GM21737 (cell line): ENCODE data around the gene BCL7C.
A peak's percentile ranks its signal among the peaks of the same experiment; 100 is the strongest.
"Not testable (repeated sequence)": the region's sequence is repeated elsewhere in the genome, so short reads cannot be mapped to it uniquely, and the experiment has no call there.

Experiments used
- ATAC-seq: cut with Tn5 transposase; IDR thresholded peaks from one replicate; pipeline ENCODE4 v1.9.1; 2021; ENCODE audit warnings: mild to moderate bottlenecking, moderate library complexity; ENCODE audit not compliant: unreplicated experiment

BCL7C gene

GRCh38 chr16:30893744-30894539 lies at the start of gene BCL7C:
Gene BCL7C (minus strand): TSS chr16:30894077. CDS start chr16:30893944, 133 bp downstream.
- ATAC-seq: peak; percentile 66

GRCh38 chr16:30942426-30942806 lies 48.5 kb upstream of the BCL7C start:
- no peak for ATAC-seq

DNA sequence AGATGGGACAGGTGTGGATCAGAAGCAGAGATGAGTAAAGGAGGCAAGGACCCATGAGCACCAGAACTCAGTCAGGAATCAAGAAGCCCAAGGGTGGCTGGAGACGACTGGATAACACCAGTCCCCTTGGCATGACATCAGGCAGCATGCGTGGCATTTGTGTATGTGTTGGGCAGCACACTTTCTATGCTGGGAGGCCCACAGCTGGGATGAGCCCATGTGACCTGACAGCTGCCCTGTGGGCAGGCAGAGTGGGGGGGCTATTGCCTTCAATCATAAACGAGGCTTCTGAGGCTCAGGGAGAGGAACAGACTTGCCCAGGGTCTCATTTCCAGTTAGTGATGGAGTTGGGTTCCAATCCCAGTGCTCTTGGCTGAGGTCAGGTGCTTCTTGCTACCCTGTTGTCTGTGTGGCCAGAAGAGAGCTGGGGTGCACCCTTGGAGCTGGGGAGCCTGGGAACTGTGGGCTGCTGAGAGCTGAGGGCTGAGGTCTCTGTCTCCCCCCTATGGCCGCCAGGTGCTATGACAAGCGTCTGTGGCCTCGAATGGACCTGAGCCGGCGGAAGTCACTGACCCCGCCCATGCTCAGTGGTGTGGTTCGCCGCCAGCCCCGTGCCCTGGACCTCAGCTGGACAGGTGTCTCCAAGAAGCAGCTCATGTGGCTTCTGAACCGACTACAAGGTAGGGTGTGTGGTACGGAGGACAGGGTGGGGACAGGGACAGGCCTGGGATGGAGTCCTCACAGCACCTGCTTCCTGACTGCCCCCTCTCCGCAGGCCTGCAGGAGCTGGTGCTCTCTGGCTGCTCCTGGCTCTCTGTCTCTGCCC lies 47.9 kb upstream of the BCL7C start:
- ATAC-seq: peak; percentile 78

- ATAC-seq: not testable (repeated sequence)
These were observed 45.7 kb upstream of the BCL7C start for GRCh38 chr16:30939571-30939970.

GRCh38 chr16:30937692-30938091 lies 43.8 kb upstream of the BCL7C start:
- ATAC-seq: no peak

GRCh38 chr16:30934827-30935557 lies 41.1 kb upstream of the BCL7C start:
- ATAC-seq: no peak

- no peak for ATAC-seq
These were observed 37.3 kb upstream of the BCL7C start for GRCh38 chr16:30931068-30931650.

- no peak for ATAC-seq
These were observed 36.3 kb upstream of the BCL7C start for GRCh38 chr16:30930160-30930571.

DNA sequence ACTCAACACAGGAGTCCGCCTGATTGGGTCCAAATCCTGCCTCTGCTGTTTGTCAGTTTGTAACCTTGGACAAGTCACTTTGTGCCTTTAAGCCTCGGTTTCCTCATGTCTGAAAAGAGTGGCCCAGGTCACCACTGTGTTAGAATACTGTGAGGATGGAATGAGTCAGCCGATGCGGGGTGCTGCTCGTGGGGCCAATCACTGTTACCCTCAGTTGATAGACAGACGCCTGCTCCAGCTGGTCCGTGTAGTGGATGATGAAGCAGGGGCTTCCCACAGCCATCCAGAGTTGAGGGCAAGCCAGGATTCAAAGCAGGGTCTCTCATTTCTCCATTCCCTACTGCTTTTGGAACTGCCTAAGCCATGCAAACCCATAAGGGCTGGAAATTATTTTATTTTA lies 35.3 kb upstream of the BCL7C start:
- ATAC-seq: no peak

GRCh38 chr16:30928390-30928789 lies 34.5 kb upstream of the BCL7C start:
- no peak for ATAC-seq

DNA sequence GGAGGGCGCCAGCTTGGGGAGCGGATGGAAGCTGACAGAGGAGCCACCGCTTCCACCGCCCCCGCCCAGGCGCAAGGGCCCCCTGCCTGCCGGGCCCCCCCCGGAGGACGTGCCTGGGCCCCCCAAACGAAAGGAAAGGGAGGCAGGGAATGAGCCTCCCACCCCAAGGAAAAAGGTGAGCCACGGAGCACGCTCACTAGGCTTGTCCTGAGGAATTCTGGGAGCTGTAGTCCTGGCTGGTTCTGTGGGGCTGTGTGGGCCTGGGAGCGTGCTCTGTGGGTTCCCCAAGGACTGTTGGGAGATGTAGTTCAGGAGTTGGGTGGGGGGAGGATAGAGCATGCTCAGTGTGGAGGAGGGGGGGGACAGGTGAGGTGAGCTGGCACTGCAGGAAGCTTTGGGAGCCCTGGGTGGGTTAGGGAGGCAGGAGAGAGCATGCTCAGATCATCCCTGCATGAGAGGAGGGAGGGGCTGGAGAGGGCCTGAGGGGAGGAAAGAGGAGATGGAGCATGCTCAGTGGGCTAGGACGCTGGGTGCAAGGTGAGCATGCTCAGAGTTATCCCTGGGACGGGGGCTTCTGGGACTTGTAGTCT lies 34.0 kb upstream of the BCL7C start:
- no peak for ATAC-seq

DNA sequence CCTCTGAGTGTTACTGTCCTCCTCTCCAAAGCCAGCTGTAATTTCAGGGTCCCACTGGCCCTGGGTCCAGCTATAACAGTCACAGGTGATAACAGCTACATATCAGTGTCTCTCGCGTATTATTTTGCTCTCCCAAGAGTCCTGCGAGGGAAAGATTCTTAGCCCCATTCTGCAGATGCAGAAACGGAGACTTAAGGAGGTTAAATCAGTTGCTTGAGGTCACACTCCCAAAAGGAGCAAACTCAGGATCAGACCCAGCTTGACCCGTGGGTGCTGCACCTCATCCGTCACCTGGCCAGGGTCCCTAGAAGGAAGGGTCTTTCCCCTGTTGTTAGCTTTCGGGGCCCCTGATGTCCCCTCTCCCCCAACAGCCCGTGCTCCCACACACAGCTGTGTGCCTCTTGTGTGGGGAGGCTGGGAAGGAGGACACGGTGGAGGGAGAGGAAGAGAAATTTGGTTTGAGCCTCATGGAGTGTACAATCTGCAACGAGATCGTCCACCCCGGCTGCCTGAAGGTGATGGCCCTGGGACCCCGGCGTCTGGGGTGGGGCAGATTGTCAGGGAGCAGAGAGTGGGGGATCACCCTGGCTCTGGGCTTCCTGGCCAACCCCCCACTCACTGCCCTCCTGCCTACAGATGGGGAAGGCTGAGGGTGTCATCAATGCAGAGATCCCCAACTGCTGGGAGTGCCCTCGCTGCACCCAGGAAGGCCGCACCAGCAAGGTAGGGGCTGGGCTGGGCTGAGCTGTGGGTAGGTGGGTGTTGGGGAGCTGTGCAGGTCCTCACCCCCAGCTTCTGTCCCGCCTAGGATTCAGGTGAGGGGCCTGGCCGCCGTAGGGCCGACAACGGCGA lies 33.3 kb upstream of the BCL7C start:
- ATAC-seq: no peak

DNA sequence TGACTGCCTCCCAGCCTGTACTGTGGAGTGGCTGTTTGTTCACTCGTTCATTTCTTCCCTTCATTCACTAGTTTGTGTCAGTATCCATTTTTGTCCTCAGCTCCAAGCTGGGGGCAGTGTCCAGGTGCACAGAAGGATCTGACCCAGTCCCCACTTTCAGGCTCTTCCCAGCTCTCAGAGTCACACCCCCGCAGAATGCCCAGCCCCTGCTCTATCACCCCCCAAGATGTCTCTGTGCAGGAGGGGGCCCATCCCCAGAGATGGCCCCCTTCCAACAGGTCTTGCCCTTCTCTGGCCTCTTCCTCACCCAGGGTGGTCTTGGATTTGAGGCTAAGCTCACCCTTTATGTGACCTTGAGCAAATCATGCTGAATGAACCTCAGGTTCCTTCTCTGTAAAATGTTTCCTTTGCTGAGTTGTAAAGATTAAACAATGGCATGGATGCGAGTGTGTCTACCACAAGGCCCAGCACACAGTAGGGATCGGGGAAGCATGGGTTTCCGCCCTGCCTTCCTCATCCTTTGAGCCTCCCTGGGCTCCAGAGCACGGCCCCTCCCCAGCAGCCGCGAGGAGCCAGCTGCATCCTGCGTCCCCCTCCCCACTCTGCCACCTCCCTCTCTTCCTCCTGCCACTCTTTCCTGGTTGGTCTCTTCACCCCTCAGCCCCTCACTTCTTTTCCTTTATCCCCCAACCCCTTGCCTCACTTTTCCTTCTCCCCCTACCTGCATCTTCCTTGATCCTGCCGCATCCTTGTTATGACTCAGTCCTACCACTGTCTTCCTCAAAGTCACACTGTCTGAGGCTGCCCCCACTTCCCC lies 32.3 kb upstream of the BCL7C start:
- ATAC-seq: no peak

GRCh38 chr16:30925632-30925987 lies 31.7 kb upstream of the BCL7C start:
- ATAC-seq: no peak

- ATAC-seq: no peak
These were observed 31.2 kb upstream of the BCL7C start for GRCh38 chr16:30924913-30925631.

GRCh38 chr16:30924076-30924912 lies 30.4 kb upstream of the BCL7C start:
- ATAC-seq: no peak

DNA sequence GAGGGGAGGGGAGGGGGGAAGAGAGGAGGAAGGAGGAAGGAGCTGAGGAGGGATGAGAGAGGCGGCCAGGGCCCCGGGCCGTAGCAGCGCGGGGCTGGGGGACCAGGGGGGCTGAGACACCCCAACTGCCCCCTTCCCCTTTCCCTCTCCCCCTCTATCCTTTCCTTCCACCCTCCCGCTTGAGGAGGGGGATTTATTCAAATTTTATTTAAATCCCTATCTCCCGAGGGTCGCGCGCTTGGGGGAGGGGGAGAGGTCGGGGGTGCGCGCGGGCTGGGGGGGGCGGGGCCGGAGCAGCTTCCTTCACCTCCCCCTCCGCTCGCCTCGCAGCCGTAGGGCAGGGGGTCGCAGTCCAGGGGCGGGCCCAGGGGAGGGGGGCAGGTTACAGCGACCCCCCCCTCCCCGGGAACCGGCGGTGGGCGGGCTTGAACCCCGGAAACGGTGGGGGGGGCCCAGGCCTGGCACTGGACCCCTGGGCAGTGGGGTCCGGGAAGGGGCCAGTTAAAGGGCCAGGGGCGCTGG lies 29.7 kb upstream of the BCL7C start, which contains the start of gene FBXL19:
Gene FBXL19, plus strand, starts transcription at position 19 of the 522 bp plus-strand sequence. CDS start 2,183 bp downstream, outside the sequence.
- no peak for ATAC-seq
